Upper lobe of left lung (tissue), 4 donors: Measurements from ENCODE around the gene STN1.

Experiments
- EP300 ChIP-seq, 4 donors: sonication (generic); formaldehyde crosslinking; IDR thresholded peaks; one replicate each; pipeline ENCODE4 v1.5.1; 2017; ENCODE audit warnings: antibody characterized with exemption in 4 of 4, control low read depth in 2 of 4
- POLR2AphosphoS5 ChIP-seq, 2 donors: sonication (generic); formaldehyde crosslinking; IDR thresholded peaks; one replicate each; pipeline ENCODE4 v1.5.1; 2017; ENCODE audit warnings: antibody characterized with exemption in 2 of 2

DNA sequence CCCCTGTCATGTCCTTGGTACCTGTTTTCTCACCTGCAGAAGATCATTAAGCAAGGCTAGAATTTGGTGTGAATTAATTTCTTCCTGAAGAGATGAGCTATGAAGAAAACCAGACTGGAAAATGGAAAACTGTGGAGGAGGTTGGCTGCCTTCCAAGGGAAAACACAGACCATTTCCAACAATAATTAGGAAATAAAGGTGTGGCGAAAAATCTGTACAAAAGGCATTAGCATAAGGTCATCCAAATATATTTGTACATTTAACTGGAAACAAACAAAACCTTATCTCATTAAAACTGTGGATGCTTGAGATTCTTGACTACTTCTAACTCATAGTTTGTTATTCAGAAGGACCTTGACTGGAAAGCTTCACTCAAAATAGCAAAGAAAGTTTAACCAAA is 1.7 kb downstream of the STN1 start:
- TF ChIP-seq POLR2AphosphoS5 (IDR thresholded peaks at IDR 0.05): no peak
- peak in 1 of 4 donors; percentile 33 for TF ChIP-seq EP300 (IDR thresholded peaks at IDR 0.05)
